ENCODE data around the gene LINS1. TPM values are rescaled to one million over a fixed set of nuclear protein-coding genes. Genes with fewer than 3 reads are reported as not detected.

Gene LINS1
- total and polyA plus RNA-seq, 2 donors (not counting 3 experiments of a cell fraction or from before 2014, with no cell fraction given): 6.9 to 14.7 TPM

DNA sequence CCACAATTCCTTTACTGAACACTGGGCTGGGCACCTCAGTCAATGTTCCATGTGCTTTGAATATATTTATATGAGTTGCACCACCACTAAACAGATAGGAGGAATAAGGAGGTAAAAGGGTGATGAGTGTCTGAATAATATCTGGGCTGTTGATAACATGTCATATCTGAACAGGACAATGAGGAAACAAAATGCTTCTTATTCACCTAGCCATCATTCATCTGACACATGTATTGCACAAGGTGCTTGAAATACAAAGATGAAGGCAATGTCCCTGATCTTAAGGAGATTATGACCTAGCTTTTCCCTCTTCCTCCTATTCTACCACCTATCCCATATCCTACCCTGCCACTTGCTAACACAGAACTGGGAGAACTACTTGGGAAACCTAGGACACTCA, 65.3 kb downstream of the LINS1 start:
- Histone ChIP-seq H3K4me1 (ENCODE audit: control insufficient read depth, extremely low read depth, insufficient read depth, low read length) (no peaks in the 10 kb centered on the region), H4K20me1 (replicated peaks; ENCODE audit: control insufficient read depth, extremely low read depth, insufficient read depth, low read length) (no peaks in the 10 kb centered on the region), H3K9me3 (replicated peaks; ENCODE audit: control insufficient read depth, insufficient read depth, low read length) (no peaks in the 10 kb centered on the region), H3K9me1 (replicated peaks; ENCODE audit: control insufficient read depth, extremely low read depth, insufficient read depth, low read length) (no peaks in the 10 kb centered on the region), H3K36me3 (ENCODE audit: control insufficient read depth in 2 of 2, extremely low read depth in 1 of 2, insufficient read depth in 2 of 2, low read length in 2 of 2) (no peaks in the 10 kb centered on the region), H3K4me3 (replicated peaks in 1 of 3; ENCODE audit: insufficient read depth in 1 of 3, low read depth in 1 of 3, low read length in 3 of 3) (no peak overlapping the region), H3K27me3 (ENCODE audit: control insufficient read depth in 2 of 2, insufficient read depth in 2 of 2, low read length in 2 of 2) (no peaks in the 10 kb centered on the region), H2AFZ (ENCODE audit: low read depth, low read length) (no peak overlapping the region), H3K27ac (ENCODE audit: insufficient read depth, low read depth, low read length) (no peak overlapping the region), H3K9ac (replicated peaks; ENCODE audit: extremely low read depth, insufficient read depth, low read length) (no peak overlapping the region), H3K4me2 (ENCODE audit: insufficient read depth, low read length) (no peak overlapping the region), H3K79me2 (ENCODE audit: control insufficient read depth, insufficient read depth, low read length) (no peaks in the 10 kb centered on the region)
- dilution Hi-C loops (cut with MboI; ENCODE audit: extremely low pct_ligation_motif_present, low sequenced_read_pairs): no loop called here
- DNase-seq (ENCODE audit: low read depth, low spot score) (no peak), FAIRE-seq (no peak)
- intact Hi-C loops (cut with micrococcal nuclease): no loop called here
- TF ChIP-seq MAX (IDR thresholded peaks at IDR 0.05; ENCODE audit: insufficient read depth, insufficient read length) (no peak), POLR2AphosphoS5 (IDR thresholded peaks at IDR 0.05; ENCODE audit: insufficient read depth, low read depth, low read length) (no peak), FOS (IDR thresholded peaks at IDR 0.05; ENCODE audit: borderline replicate concordance, insufficient read depth, low read length) (no peak), EZH2 (IDR thresholded peaks at IDR 0.05; ENCODE audit: borderline replicate concordance, low read depth, low read length, severe bottlenecking) (no peak), JUN (IDR thresholded peaks at IDR 0.05; ENCODE audit: borderline replicate concordance, insufficient read depth, insufficient read length, low read depth) (no peak), POLR2A (IDR thresholded peaks at IDR 0.05; ENCODE audit: low read depth, low read length) (no peak)
- BruUV-seq (replicated peaks): no TSS peak
- ChIA-PET POLR2A (no interaction called here), CTCF (no interaction called here)

DNA sequence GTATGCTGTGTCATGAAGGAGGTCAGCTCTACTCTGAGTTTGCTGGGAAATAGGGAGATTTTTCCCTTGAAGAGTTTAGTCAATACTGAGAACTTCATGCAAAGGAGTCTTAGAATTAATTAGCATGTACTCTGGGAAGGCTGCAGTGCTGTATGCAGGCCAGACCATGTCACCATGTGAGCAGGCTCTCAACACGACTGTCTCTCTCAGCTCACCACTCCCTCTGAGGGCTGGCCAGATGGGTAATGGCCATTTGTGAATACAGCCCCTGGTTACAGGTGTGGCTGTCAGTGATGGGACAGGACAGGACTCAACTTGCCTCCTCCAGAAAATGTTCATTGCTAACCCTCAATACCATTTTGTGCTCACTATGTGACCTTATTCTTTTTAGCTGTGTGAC, 68.1 kb downstream of the LINS1 start:
- Histone ChIP-seq H3K9me1 (replicated peaks; ENCODE audit: control insufficient read depth, extremely low read depth, insufficient read depth, low read length) (no peaks in the 10 kb centered on the region), H3K4me1 (ENCODE audit: control insufficient read depth, extremely low read depth, insufficient read depth, low read length) (no peaks in the 10 kb centered on the region), H4K20me1 (replicated peaks; ENCODE audit: control insufficient read depth, extremely low read depth, insufficient read depth, low read length) (no peaks in the 10 kb centered on the region), H3K9me3 (replicated peaks; ENCODE audit: control insufficient read depth, insufficient read depth, low read length) (no peaks in the 10 kb centered on the region), H3K27me3 (ENCODE audit: control insufficient read depth in 2 of 2, insufficient read depth in 2 of 2, low read length in 2 of 2) (no peaks in the 10 kb centered on the region), H2AFZ (ENCODE audit: low read depth, low read length) (no peak overlapping the region), H3K4me2 (ENCODE audit: insufficient read depth, low read length) (no peak overlapping the region), H3K9ac (replicated peaks; ENCODE audit: extremely low read depth, insufficient read depth, low read length) (no peak overlapping the region), H3K79me2 (ENCODE audit: control insufficient read depth, insufficient read depth, low read length) (no peaks in the 10 kb centered on the region), H3K36me3 (ENCODE audit: control insufficient read depth in 2 of 2, extremely low read depth in 1 of 2, insufficient read depth in 2 of 2, low read length in 2 of 2) (no peaks in the 10 kb centered on the region), H3K27ac (ENCODE audit: insufficient read depth, low read depth, low read length) (no peak overlapping the region), H3K4me3 (replicated peaks in 1 of 3; ENCODE audit: insufficient read depth in 1 of 3, low read depth in 1 of 3, low read length in 3 of 3) (no peak overlapping the region)
- dilution Hi-C loops (cut with MboI; ENCODE audit: extremely low pct_ligation_motif_present, low sequenced_read_pairs): no loop called here
- FAIRE-seq: no peak
- no peak for DNase-seq (ENCODE audit: low read depth, low spot score)
- ChIA-PET CTCF (no interaction called here), POLR2A (no interaction called here)
- no TSS peak for BruUV-seq (replicated peaks)
- intact Hi-C loops (cut with micrococcal nuclease): no loop called here
- TF ChIP-seq POLR2A (IDR thresholded peaks at IDR 0.05; ENCODE audit: low read depth, low read length) (no peak), MYC (IDR thresholded peaks at IDR 0.05; ENCODE audit: low read depth, low read length) (no peak), MAX (IDR thresholded peaks at IDR 0.05; ENCODE audit: insufficient read depth, insufficient read length) (no peak), GATA2 (IDR thresholded peaks at IDR 0.05; ENCODE audit: insufficient read depth, insufficient read length, low read depth, low read length) (no peak)

Data from endothelial cell of umbilical vein (primary cell).